Body of pancreas (tissue), 4 donors: ENCODE data around the gene INSIG1. TPM values are rescaled to one million over a fixed set of nuclear protein-coding genes. Genes with fewer than 3 reads are reported as not detected.

Experiments
- ATAC-seq: fragments of 150-250 bp; one replicate; pipeline ENCODE4 v1.9.1; 2016
- DNase-seq, 4 donors: peaks; one replicate each; pipeline ENCODE4 v3.0.0-alpha.2; 2019
- H3K27ac ChIP-seq, 4 donors: fragments of 200-600 bp; sonication (generic); 1 replicate in 3 of 4; 2 replicates in 1 of 4; pipeline versions ENCODE4 v1.5.1 to v1.6.1; 2016 to 2019; ENCODE audit warnings: mild to moderate bottlenecking in 1 of 4, mixed read lengths in 1 of 4, moderate library complexity in 1 of 4
- H3K27me3 ChIP-seq, 2 donors: fragments of 200-600 bp; sonication (generic); one replicate each; pipeline ENCODE4 v1.6.0; 2016; ENCODE audit warnings: mild to moderate bottlenecking in 1 of 2
- H3K36me3 ChIP-seq, 2 donors: fragments of 200-600 bp; sonication (generic); replicated peaks in 1 of 2; 2 replicates each; pipeline ENCODE4 v1.5.1; 2016; ENCODE audit warnings: low read depth in 2 of 2; ENCODE audit not compliant: insufficient read depth in 1 of 2
- H3K4me1 ChIP-seq: fragments of 200-600 bp; sonication (generic); one replicate; pipeline ENCODE4 v1.6.0; 2016
- H3K4me3 ChIP-seq, 2 donors: fragments of 200-600 bp; sonication (generic); 1 replicate in 1 of 2; 2 replicates in 1 of 2; pipeline ENCODE4 v1.5.1; 2016 to 2019
- H3K9me3 ChIP-seq, 3 donors: fragments of 200-600 bp; sonication (generic); 1 replicate in 2 of 3; 2 replicates in 1 of 3; pipeline ENCODE4 v1.5.1; 2016
- CTCF ChIP-seq, 7 experiments: fragments of 450-650 bp in 4 of 7; fragments of 200-600 bp in 3 of 7; sonication (generic) in 3 of 7; IDR thresholded peaks; one replicate each; pipeline ENCODE4 v1.5.1; 2016 to 2019; ENCODE audit warnings: antibody characterized with exemption in 7 of 7
- POLR2A ChIP-seq, 3 donors: fragments of 450-650 bp; IDR thresholded peaks; one replicate each; pipeline ENCODE4 v1.6.1; 2016; ENCODE audit warnings: antibody characterized with exemption in 3 of 3, mild to moderate bottlenecking in 2 of 3
- WGBS, 2 donors: methylation state at CpG; one replicate each; pipeline ENCODE4 v1.1.5; 2017; 5-methylcytosine and 5-hydroxymethylcytosine counted together
- intact Hi-C: fragments of 100-400 bp; cut with DNase I; formaldehyde crosslinking; loops from one replicate; pipeline ENCODE4 v1.15.1; 2023
- total RNA-seq, 2 donors: library from RNA; depleted of rRNA; stranded (reverse); fragments of >200 nt; gene quantifications; one replicate each; pipeline ENCODE4 v1.1.0, GENCODE V29; 2016

Gene INSIG1
- total RNA-seq, 2 donors from 2014 or later = 47.0 to 79.8 TPM

GRCh38 chr7:155324012-155324917 lies 26.6 kb downstream of the INSIG1 start:
- Histone ChIP-seq H3K36me3 (no peaks in the 10 kb centered on the region), H3K27me3 (no peaks in the 10 kb centered on the region), H3K9me3 (no peaks in the 10 kb centered on the region), H3K4me3 (no peak overlapping the region), H3K27ac (no peak overlapping the region), H3K4me1 (peaks cover 5% of the 10 kb centered on the region)
- ATAC-seq (no peak), DNase-seq (no peak)
- TF ChIP-seq CTCF (IDR thresholded peaks at IDR 0.05) (no peak), POLR2A (IDR thresholded peaks at IDR 0.05) (no peak)
- WGBS, 2 donors = 49 to 55% methylated on average over 19 of the region's 19 CpGs
- intact Hi-C loops = no loop called here

- intact Hi-C loops = no loop called here
- no peak for ATAC-seq
Observed at GRCh38 chr7:155324918-155325235, 27.2 kb downstream of the INSIG1 start.

GRCh38 chr7:155326385-155326784 lies 28.7 kb downstream of the INSIG1 start:
- intact Hi-C loops = no loop called here
- Histone ChIP-seq H3K36me3 (no peaks in the 10 kb centered on the region), H3K9me3 (no peaks in the 10 kb centered on the region), H3K27me3 (no peaks in the 10 kb centered on the region), H3K4me3 (no peak overlapping the region), H3K4me1 (peaks cover 5% of the 10 kb centered on the region), H3K27ac (no peak overlapping the region)
- no peak for DNase-seq
- WGBS, 2 donors = 61 to 75% methylated on average over 7 to 9 of the region's 9 CpGs
- no peak for ATAC-seq
- no peak for TF ChIP-seq CTCF (IDR thresholded peaks at IDR 0.05)
- TF ChIP-seq POLR2A (IDR thresholded peaks at IDR 0.05) = no peak

More at GRCh38 chr7:155324918-155325235, 27.2 kb downstream of the INSIG1 start:
- Histone ChIP-seq H3K27me3 (no peaks in the 10 kb centered on the region), H3K27ac (no peak overlapping the region), H3K4me1 (peaks cover 5% of the 10 kb centered on the region), H3K36me3 (no peaks in the 10 kb centered on the region), H3K4me3 (no peak overlapping the region), H3K9me3 (no peaks in the 10 kb centered on the region)
- no peak for TF ChIP-seq POLR2A (IDR thresholded peaks at IDR 0.05)
- no peak for TF ChIP-seq CTCF (IDR thresholded peaks at IDR 0.05)
- no peak for DNase-seq
- 81 to 82% methylated on average over 2 of the region's 2 CpGs for WGBS, 2 donors

GRCh38 chr7:155327590-155328320 lies 30.1 kb downstream of the INSIG1 start:
- 74 to 88% methylated on average over 10 to 11 of the region's 13 CpGs for WGBS, 2 donors
- ATAC-seq (no peak), DNase-seq (no peak)
- Histone ChIP-seq H3K4me1 (peaks cover 10% of the 10 kb centered on the region), H3K27me3 (no peaks in the 10 kb centered on the region), H3K36me3 (no peaks in the 10 kb centered on the region), H3K27ac (no peak overlapping the region), H3K9me3 (no peaks in the 10 kb centered on the region), H3K4me3 (no peak overlapping the region)
- TF ChIP-seq POLR2A (IDR thresholded peaks at IDR 0.05) = no peak
- no peak for TF ChIP-seq CTCF (IDR thresholded peaks at IDR 0.05)
- intact Hi-C loops = no loop called here
